LNCAP (cell line): Measurements from ENCODE around the gene MARK1.

Experiments used
- CTCF ChIP-seq: fragments of 450-650 bp; IDR thresholded peaks from 2 replicates; pipeline ENCODE4 v1.5.1; 2017; ENCODE audit warnings: mild to moderate bottlenecking

MARK1 gene

GRCh38 chr1:220497220-220497947 is 30.6 kb upstream of the MARK1 start:
- no peak for TF ChIP-seq CTCF

- TF ChIP-seq CTCF: no peak
Measured at GRCh38 chr1:220498188-220498587, 29.7 kb upstream of the MARK1 start.

- TF ChIP-seq CTCF: no peak
Measured at GRCh38 chr1:220500372-220500771, 27.6 kb upstream of the MARK1 start.

GRCh38 chr1:220504329-220504728 is 23.6 kb upstream of the MARK1 start:
- TF ChIP-seq CTCF: no peak

GRCh38 chr1:220507085-220507484 is 20.9 kb upstream of the MARK1 start:
- TF ChIP-seq CTCF: no peak

GRCh38 chr1:220511179-220511578 is 16.8 kb upstream of the MARK1 start:
- no peak for TF ChIP-seq CTCF

GRCh38 chr1:220511785-220512184 is 16.2 kb upstream of the MARK1 start:
- TF ChIP-seq CTCF: no peak

- no peak for TF ChIP-seq CTCF
Measured at GRCh38 chr1:220513834-220514233, 14.1 kb upstream of the MARK1 start.
